GM12878 (cell line): Measurements from ENCODE around the gene ADAM33. TPM values are rescaled to one million over a fixed set of nuclear protein-coding genes. Genes with fewer than 3 reads are reported as not detected.

ENCODE experiments used
- CBX3 ChIP-seq: fragments of 200-600 bp; sonication (generic); IDR thresholded peaks from 2 replicates; pipeline ENCODE4 v1.6.1; 2016; ENCODE audit warnings: low read depth, borderline replicate concordance
- IRF3 ChIP-seq: fragments of 450-650 bp; IDR thresholded peaks from 2 replicates; pipeline ENCODE4 v1.6.1; 2014; ENCODE audit warnings: mild to moderate bottlenecking
- MTA3 ChIP-seq: IDR thresholded peaks from 2 replicates; pipeline ENCODE4 v1.6.1; 2012; ENCODE audit warnings: low read length, inconsistent platforms, borderline replicate concordance
- NFYA ChIP-seq: IDR thresholded peaks from 2 replicates; pipeline ENCODE4 v1.6.1; 2011; ENCODE audit warnings: low read depth, mild to moderate bottlenecking, low read length, improper control_type of control experiment, borderline replicate concordance
- RAD21 ChIP-seq: IDR thresholded peaks from 2 replicates; pipeline ENCODE4 v1.6.1; 2011; ENCODE audit warnings: mild to moderate bottlenecking, low read depth, low read length, moderate library complexity; ENCODE audit not compliant: insufficient read depth
- RCOR1 ChIP-seq: conservative IDR thresholded peaks from 2 replicates; pipeline ENCODE4 v1.6.1; 2012; ENCODE audit warnings: low read depth, low read length, improper control_type of control experiment
- SMC3 ChIP-seq: IDR thresholded peaks from 2 replicates; pipeline ENCODE4 v1.6.1; 2011; ENCODE audit warnings: low read length, improper control_type of control experiment, borderline replicate concordance
- TCF12 ChIP-seq: IDR thresholded peaks from 2 replicates; pipeline ENCODE4 v1.6.1; 2011; ENCODE audit warnings: low read depth, mild to moderate bottlenecking, low read length
- YY1 ChIP-seq: IDR thresholded peaks from 2 replicates; pipeline ENCODE4 v1.6.1; 2011; ENCODE audit warnings: low read depth, mild to moderate bottlenecking, low read length
- ZNF274 ChIP-seq: IDR thresholded peaks from one replicate; pipeline ENCODE4 v1.8.0; 2011; ENCODE audit not compliant: insufficient read length, insufficient read depth
- polyA plus RNA-seq, 11 experiments: library from polyadenylated mRNA; depleted of rRNA in 4 of 11; unstranded in 6 of 11; stranded (reverse) in 5 of 11; fragments of >200 nt; fragmentation: Nextera tagmentation in 4 of 11; fragmentation: Illumina TruSeq in 1 of 11; extraction: Ambion mirVana in 4 of 11; extraction: Trizol in 1 of 11; gene quantifications; 1 replicate in 1 of 11; 2 replicates in 10 of 11; pipeline versions ENCODE4 v1.2.1 to v1.2.3, GENCODE V29; 2011 to 2016; ENCODE audit warnings: inconsistent platforms in 2 of 11, missing spikeins in 2 of 11, low read depth in 1 of 11
- total RNA-seq, 4 experiments: library from RNA; depleted of rRNA in 3 of 4; stranded (reverse); fragments of >200 nt in 3 of 4; fragmentation: Illumina TruSeq in 1 of 4; extraction: Trizol in 1 of 4; gene quantifications; 2 replicates each; pipeline versions ENCODE4 v1.2.1 to v1.2.3, GENCODE V29; 2013 to 2021
- TF ChIP-seq, protein P1 (sequence below): fragments of 450-650 bp; formaldehyde crosslinking; IDR thresholded peaks from 2 replicates; pipeline ENCODE4 v1.4.0; 2022; ENCODE audit warnings: mild to moderate bottlenecking, moderate library complexity
- TF ChIP-seq, protein P2 (sequence below): fragments of 450-650 bp; IDR thresholded peaks from 2 replicates; pipeline ENCODE4 v1.6.1; 2017; ENCODE audit warnings: borderline replicate concordance

Gene ADAM33
- total and polyA plus RNA-seq, 10 of the 15 experiments (the other 5 are each of a cell fraction or from before 2014, with no cell fraction given) = not detected

DNA sequence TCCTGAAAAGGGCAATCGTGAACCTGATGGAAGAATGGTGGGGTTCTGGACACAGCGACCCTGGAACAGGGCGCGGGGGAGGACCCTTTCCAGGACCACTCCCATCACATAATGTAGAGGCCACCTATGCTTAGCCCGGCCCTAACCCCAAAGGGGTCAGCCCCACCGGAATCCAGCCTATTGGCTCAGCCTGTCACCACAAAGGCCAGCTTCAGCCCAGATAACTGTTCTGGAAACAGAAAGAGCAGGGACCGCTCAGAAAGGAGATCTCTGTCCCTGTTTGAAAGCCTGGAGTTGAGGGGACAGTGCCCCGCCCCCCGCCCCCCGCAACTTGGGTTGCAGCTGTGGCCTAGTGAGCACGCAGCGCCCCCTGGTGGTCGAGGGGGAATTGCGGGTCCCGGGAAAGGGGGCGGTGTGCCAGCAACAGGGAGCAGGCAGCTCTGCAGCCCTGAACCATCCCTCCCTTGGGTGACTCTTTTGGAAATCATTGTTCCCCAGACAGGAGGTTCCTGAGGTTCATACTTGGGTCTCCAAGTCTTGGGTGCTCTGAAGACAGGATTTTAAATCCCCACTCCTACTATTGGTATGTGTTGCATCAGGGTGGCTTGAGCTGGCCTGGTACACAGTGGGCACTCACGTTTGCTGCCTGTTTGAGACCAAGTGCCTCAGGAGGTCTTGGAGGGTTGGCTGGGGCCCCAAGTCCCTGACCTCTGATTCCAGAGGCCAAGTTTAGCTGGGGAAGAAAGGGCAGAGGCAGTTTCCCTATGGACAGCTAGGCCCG is 29.1 kb upstream of the ADAM33 start (continued):
- TF ChIP-seq, protein P1, sequence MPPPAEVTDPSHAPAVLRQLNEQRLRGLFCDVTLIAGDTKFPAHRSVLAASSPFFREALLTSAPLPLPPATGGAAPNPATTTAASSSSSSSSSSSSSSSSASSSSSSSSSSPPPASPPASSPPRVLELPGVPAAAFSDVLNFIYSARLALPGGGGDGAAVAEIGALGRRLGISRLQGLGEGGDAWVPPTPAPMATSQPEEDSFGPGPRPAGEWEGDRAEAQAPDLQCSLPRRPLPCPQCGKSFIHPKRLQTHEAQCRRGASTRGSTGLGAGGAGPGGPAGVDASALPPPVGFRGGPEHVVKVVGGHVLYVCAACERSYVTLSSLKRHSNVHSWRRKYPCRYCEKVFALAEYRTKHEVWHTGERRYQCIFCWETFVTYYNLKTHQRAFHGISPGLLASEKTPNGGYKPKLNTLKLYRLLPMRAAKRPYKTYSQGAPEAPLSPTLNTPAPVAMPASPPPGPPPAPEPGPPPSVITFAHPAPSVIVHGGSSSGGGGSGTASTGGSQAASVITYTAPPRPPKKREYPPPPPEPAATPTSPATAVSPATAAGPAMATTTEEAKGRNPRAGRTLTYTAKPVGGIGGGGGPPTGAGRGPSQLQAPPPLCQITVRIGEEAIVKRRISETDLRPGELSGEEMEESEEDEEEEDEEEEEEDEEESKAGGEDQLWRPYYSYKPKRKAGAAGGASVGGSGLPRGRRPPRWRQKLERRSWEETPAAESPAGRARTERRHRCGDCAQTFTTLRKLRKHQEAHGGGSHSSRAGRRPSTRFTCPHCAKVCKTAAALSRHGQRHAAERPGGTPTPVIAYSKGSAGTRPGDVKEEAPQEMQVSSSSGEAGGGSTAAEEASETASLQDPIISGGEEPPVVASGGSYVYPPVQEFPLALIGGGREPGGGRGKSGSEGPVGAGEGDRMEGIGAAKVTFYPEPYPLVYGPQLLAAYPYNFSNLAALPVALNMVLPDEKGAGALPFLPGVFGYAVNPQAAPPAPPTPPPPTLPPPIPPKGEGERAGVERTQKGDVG = no peak
- TF ChIP-seq SMC3 (peak; percentile 84), YY1 (peak; percentile 67; the same call in 1 of the 2 replicates), ZNF274 (no peak), TCF12 (0 out of 2 replicates have a peak, but pooled peaks have one; percentile 44), IRF3 (no peak), MTA3 (no peak), RAD21 (peak; percentile 80), CBX3 (no peak), NFYA (no peak), RCOR1 (no peak)
- TF ChIP-seq, protein P2, sequence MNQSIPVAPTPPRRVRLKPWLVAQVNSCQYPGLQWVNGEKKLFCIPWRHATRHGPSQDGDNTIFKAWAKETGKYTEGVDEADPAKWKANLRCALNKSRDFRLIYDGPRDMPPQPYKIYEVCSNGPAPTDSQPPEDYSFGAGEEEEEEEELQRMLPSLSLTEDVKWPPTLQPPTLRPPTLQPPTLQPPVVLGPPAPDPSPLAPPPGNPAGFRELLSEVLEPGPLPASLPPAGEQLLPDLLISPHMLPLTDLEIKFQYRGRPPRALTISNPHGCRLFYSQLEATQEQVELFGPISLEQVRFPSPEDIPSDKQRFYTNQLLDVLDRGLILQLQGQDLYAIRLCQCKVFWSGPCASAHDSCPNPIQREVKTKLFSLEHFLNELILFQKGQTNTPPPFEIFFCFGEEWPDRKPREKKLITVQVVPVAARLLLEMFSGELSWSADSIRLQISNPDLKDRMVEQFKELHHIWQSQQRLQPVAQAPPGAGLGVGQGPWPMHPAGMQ = no peak
- TF ChIP-seq, all 136 proteins: peak for 10
